ENCODE results near the gene CENPS. TPM values are rescaled to one million over a fixed set of nuclear protein-coding genes. Genes with fewer than 3 reads are reported as not detected.

CENPS gene
- 18.6 and 20.0 TPM in 2 replicates for total RNA-seq

DNA sequence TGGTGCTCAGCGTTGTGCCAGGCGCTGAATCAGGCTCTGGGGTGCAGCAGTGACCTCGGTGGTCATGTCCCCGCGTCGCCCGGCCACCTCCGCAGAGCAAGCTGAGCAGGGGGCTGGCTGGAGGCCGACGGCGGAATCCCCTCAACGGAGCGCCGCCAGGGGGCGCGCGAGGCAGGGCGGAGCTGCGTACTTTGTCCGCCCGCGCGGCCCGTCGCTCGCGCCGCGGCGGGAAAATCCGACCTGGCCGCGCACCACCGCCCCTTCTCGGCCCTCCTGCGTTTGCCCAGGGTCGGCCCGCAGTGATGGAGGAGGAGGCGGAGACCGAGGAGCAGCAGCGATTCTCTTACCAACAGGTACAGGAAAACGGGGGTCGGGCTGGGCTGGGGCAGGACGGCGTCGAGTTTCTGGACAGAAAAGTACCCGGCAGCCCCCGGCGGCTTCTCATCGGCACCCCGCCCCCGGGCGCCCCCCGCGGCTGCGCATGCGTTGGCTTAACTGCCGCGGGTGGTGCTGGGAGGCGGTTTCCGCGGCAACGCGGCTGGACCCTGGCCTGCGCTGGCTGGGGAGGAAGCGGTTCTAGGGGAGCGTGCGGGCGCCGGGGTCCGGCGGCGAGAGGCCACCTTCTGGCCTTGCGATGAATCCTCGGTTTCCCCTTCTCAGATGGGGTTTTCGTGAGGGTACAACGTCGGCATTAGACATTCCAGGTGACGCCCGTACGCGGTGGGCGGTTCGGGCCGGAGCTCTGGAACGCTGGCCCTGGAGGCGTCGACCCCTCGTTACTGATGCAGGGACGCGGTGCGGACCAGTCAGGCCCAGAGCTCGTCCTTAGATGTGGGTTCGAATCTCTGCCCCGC is at the start of gene CENPS:
TSS of gene CENPS (plus strand) at position 218 of the 854 bp plus-strand sequence. CDS start at position 303, 85 bp downstream.

GRCh38 chr1:10398734-10399443 is 31.3 kb upstream of the CENPS start, which contains the start of gene PGD:
Gene PGD (plus strand): TSS chr1:10399064. CDS start chr1:10399118, 54 bp downstream.

DNA sequence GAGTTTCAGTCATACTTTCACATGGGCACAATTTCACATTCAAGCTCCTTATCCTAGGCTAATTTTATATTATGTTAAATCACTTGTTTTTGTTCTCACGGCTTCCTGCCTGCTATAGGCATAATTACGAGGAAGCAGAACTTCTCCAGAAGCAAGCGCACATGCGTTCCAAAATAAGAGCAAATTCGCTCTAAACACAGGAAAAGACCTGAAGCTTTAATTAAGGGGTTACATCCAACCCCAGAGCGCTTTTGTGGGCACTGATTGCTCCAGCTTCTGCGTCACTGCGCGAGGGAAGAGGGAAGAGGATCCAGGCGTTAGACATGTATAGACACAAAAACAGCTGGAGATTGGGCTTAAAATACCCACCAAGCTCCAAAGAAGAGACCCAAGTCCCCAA is 19.5 kb downstream of the CENPS start, which contains the start of gene CORT:
TSS of gene CORT (plus strand) at position 281 of the 400 bp plus-strand sequence. CDS start 193 bp downstream, outside the sequence.

DNA sequence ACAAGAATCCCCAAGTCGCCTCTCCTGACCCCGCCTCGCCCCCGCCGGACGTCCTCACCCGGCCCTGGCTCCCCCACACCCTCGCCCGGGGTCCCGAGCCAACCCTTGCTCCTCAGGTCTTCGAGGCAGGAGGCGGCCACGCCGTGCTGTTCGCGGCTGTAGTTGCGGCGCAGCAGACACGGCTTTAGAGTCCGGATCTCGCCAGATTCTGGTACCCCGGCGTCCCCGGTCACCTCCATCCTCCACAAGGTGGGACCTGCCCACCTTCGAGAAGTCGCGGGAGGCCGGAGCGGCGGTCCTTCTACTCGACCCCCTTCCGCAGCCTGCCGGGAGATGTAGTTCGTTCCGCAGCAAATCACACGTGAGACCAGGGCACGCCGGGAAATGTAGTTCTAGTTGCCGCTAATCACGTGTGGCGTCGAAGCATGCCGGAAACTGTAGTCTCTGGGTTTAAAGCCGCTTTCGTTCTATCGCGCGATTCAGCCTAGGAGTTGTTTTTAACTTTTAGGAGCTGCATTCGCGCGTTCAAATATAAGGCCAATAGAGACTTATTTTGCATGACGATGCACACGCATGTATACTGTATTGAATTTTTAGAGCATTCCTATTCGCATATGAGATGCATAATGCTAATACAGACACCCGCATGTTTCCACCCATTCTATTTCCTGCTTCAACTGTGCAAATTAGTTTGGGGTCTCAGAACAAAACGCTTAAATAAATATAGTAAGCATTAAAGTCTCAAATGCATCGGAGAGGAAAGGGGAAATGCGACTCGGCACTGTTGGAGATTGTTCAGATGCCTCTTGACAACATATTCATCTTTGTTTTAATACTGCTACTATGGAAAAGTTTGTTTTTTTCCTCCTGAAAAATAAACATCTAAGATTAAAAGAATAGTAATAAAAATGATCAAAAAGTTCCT is 42.2 kb downstream of the CENPS start, which contains the start of gene DFFA:
TSS of gene DFFA (minus strand) at position 310 of the 925 bp plus-strand sequence. CDS start at position 239, 71 bp downstream.

DNA sequence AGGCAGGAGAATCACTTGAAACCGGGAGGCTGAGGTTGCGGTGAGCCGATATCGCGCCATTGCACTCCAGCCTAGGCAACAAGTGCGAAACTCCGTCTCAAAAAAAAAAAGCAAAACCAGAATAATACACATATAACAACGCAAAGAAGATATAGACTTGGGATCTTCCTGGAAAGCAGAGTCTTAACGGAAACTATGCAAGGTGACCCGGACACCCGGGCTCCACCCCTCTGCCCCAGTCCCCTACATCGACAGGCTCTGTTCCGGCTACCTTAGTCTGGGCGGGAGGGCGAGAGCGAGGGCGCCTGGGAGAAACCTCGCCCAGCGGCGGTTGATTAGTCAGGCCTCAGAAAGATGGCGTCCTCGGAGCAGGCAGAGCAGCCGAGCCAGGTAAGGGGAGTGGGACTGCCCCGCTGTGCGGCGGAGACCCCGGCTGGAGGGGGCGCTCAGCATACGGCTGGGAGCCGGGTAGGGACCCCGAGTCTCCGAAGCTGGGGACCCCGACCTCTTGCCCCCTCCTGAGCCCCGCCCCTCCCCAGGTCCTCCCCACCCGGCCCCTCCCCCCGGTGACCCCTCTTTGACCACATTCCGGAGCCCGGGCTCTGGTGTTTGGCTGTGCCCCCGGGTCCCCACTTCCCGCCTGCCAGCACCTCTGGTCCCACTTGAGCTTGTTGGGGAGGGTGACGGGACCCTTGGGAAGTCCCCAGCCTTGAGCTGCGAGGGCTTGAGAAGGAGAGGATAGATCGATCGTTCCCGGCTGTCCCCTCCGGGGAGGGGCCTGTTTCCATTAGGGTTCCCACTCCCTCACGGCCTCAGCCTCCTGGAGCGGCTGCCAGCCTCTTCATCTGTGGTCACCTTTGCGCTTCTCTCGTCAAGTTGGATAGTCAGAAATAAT is 44.6 kb downstream of the CENPS start, which contains the start of gene PEX14:
TSS of gene PEX14 (plus strand) at position 338 of the 895 bp plus-strand sequence. CDS start at position 355, 17 bp downstream.

Other genes starting within 250 kb of the CENPS start
- gene KIF1B, start 219.9 kb upstream of the CENPS start, total RNA-seq: 42.1 and 45.5 TPM in 2 replicates
- gene PGD, start 31.4 kb upstream of the CENPS start, total RNA-seq: 169 and 200 TPM in 2 replicates
- gene CORT, start 19.6 kb downstream of the CENPS start, total RNA-seq: 0.26 and 0.32 TPM in 2 replicates
- 30.4 and 32.4 TPM in 2 replicates for gene DFFA, start 42.1 kb downstream of the CENPS start, total RNA-seq
- gene PEX14, start 44.5 kb downstream of the CENPS start, total RNA-seq: 12.8 and 14.0 TPM in 2 replicates

All from articular chondrocyte of knee joint (primary cell).